ENCODE measurements around the gene FCMR.

- TF ChIP-seq CTCF (IDR thresholded peaks at IDR 0.05; ENCODE audit: low read depth, low read length, poor library complexity, severe bottlenecking) (no peak), EZH2phosphoT487 (IDR thresholded peaks at IDR 0.05; ENCODE audit: borderline replicate concordance, low read length) (no peak)
These were observed 28.4 kb downstream of the FCMR start for GRCh38 chr1:206893380-206893779.

Measured in DOHH2 (cell line).